Measurements from ENCODE around the gene PPP1CC. TPM values are rescaled to one million over a fixed set of nuclear protein-coding genes. Genes with fewer than 3 reads are reported as not detected.

The PPP1CC gene
- total RNA-seq, result 10 to 100 TPM; 74.5 to 96.4 (median 83.9) TPM

DNA sequence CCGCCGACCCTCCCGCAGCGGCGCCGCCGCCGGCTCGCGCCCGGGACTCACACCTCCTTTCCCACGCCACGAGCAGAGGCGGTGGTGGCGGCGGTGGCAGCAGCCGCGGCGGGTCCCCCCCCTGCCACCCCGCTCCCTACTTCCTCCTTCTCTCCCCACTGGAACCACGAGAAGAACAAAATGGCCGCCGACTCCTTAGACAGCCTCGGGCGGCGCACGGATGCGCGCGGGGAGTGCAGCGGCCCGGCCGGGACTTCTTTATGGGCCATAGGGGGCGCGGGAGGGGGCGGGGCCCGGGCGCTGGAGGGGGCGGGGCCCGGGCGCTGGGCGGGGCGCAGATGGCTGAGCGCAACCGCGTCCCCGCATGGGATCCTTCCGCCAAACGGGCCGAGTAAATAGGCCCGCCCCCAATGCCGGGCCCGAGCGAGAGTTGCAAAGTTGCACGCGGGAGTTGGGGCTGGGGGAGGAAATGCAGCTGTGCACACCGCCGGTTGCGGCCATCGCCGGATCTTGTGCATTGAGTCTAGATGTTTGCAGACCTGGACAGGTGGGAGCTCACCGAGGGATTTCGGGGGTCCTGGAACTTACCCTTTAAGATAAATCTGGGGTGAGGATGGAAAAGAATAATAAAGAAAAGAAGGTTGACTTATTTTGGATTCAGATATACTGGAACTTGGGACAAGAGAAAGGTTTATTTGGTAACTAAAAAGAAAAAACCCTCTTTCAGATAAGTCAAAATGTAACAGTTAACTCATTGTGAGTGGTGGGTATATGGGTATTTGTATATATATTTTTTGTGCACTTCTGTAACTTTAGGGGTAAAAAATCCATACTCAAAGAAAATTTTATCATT is at the start of gene PPP1CC:
Gene PPP1CC (minus strand): TSS at position 174 of the 853 bp plus-strand sequence. CDS start 184 bp downstream, outside the sequence.
- peak; percentile 90 to 92 for DNase-seq (ENCODE audit: low spot score in 2 of 2)
- Histone ChIP-seq H3K9me3 (no peaks in the 10 kb centered on the region), H3K36me3 (no peaks in the 10 kb centered on the region), H3K27me3 (no peaks in the 10 kb centered on the region), H3K4me1 (peaks cover 0 to 63% (median 30%) of the 10 kb centered on the region in 4 donors), H3K4me3 (peak within 1 kb of the TSS; percentile 73 to 97 (median 90)), H3K27ac (peak within 1 kb of the TSS; percentile 77 to 97 (median 96))
- TF ChIP-seq EP300 (IDR thresholded peaks at IDR 0.05) (peak in 1 of 2 donors; percentile 95), POLR2A (IDR thresholded peaks at IDR 0.05) (peak; percentile 49 to 67)
- TF ChIP-seq, protein P1, sequence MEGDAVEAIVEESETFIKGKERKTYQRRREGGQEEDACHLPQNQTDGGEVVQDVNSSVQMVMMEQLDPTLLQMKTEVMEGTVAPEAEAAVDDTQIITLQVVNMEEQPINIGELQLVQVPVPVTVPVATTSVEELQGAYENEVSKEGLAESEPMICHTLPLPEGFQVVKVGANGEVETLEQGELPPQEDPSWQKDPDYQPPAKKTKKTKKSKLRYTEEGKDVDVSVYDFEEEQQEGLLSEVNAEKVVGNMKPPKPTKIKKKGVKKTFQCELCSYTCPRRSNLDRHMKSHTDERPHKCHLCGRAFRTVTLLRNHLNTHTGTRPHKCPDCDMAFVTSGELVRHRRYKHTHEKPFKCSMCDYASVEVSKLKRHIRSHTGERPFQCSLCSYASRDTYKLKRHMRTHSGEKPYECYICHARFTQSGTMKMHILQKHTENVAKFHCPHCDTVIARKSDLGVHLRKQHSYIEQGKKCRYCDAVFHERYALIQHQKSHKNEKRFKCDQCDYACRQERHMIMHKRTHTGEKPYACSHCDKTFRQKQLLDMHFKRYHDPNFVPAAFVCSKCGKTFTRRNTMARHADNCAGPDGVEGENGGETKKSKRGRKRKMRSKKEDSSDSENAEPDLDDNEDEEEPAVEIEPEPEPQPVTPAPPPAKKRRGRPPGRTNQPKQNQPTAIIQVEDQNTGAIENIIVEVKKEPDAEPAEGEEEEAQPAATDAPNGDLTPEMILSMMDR (IDR thresholded peaks at IDR 0.05), result peak in 2 of 5 experiments; percentile 11 to 19
- 1% methylated on average over 16 to 61 of the region's 63 CpGs for WGBS, 2 donors

DNA sequence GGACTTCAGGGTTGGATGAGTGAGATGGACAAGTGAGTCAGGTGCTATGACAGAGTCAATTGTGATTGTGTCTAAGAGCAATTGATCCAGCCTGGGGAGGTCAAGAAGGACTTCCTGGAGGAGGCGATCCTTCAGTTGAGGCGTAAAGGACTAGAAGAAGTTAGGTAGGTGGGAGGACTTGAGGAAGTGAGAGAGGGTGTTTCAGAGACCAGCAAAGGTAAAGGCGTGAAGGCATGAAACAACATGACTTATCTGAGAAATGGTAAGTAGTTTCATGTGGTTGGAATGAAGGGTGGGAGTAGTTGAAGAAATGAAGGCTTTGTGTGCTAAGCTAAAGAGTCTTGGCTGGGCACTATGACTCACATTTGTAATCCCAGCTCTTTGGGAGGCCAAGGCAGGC is 48.9 kb upstream of the PPP1CC start:
- H3K9me3 ChIP-seq, result no peaks in the 10 kb centered on the region
- no peak for TF ChIP-seq POLR2A (IDR thresholded peaks at IDR 0.05)
- TF ChIP-seq, protein P1 (IDR thresholded peaks at IDR 0.05), result no peak
- TF ChIP-seq EP300 (IDR thresholded peaks at IDR 0.05), result no peak
- H3K27me3 ChIP-seq, result no peaks in the 10 kb centered on the region
- 85 to 93% methylated on average over 3 of the region's 3 CpGs for WGBS, 2 donors
- H3K27ac ChIP-seq, result no peak overlapping the region
- H3K4me1 ChIP-seq, result peaks cover 0 to 19% (median 4%) of the 10 kb centered on the region in 4 donors
- H3K36me3 ChIP-seq, result no peaks in the 10 kb centered on the region
- DNase-seq (ENCODE audit: low spot score in 2 of 2), result no peak
- no peak overlapping the region for H3K4me3 ChIP-seq

DNA sequence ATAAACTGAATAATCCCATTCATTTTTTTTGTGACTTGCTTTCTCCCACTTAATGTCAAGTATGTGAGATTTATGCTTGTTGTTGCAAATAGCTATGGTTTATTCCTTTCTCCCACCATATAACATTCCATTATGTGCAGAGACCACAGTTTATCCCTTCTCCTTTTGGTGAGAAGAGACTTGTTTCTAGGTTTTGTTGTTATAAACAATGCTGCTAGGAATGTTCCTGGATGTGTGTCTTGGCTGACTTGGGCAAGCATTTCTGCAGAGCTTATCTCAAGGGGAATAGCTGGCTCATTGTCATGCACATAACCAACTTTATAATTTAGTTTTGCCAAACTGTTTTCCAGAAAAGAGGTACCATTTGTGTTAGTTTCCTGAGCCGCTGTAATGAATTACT is 47.6 kb upstream of the PPP1CC start:
- TF ChIP-seq POLR2A (IDR thresholded peaks at IDR 0.05) (no peak), EP300 (IDR thresholded peaks at IDR 0.05) (peak in 1 of 2 donors; percentile 30)
- TF ChIP-seq, protein P1 (IDR thresholded peaks at IDR 0.05), result no peak
- Histone ChIP-seq H3K27ac (peak overlapping the region in 2 of 4 donors; percentile 55), H3K4me1 (peaks cover 0 to 19% (median 4%) of the 10 kb centered on the region in 4 donors), H3K27me3 (no peaks in the 10 kb centered on the region), H3K4me3 (no peak overlapping the region), H3K36me3 (no peaks in the 10 kb centered on the region), H3K9me3 (no peaks in the 10 kb centered on the region)
- DNase-seq (ENCODE audit: low spot score in 2 of 2), result no peak
- 26 to 50% methylated on average over 1 of the region's 1 CpG for WGBS, 2 donors

DNA sequence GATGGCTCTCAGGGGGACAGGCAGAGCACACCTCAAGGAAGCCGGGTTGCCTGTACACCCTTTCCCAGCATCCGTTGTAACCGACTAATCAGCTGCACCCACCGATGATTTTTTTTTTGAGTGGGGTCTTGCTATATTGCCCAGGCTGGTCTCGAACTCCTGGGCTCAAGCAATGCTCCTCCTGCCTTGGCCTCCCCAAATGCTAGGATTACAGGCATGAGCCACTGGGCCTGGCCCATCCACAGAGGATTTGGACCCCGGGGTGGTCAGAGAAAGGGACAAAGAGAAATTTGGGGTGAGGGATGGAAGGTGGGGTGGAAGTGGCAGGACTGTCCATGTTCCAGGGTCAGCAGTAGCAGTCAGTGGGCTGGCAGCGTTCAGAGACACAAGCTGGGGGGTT is 43.3 kb upstream of the PPP1CC start:
- Histone ChIP-seq H3K27me3 (no peaks in the 10 kb centered on the region), H3K4me3 (no peak overlapping the region), H3K27ac (no peak overlapping the region), H3K36me3 (no peaks in the 10 kb centered on the region), H3K9me3 (no peaks in the 10 kb centered on the region), H3K4me1 (peaks cover 0 to 12% (median 4%) of the 10 kb centered on the region in 4 donors)
- DNase-seq (ENCODE audit: low spot score in 2 of 2), result no peak
- WGBS, 2 donors, result 88 to 92% methylated on average over 7 of the region's 7 CpGs
- no peak for TF ChIP-seq POLR2A (IDR thresholded peaks at IDR 0.05)
- TF ChIP-seq EP300 (IDR thresholded peaks at IDR 0.05), result no peak
- TF ChIP-seq, protein P1 (IDR thresholded peaks at IDR 0.05), result no peak

DNA sequence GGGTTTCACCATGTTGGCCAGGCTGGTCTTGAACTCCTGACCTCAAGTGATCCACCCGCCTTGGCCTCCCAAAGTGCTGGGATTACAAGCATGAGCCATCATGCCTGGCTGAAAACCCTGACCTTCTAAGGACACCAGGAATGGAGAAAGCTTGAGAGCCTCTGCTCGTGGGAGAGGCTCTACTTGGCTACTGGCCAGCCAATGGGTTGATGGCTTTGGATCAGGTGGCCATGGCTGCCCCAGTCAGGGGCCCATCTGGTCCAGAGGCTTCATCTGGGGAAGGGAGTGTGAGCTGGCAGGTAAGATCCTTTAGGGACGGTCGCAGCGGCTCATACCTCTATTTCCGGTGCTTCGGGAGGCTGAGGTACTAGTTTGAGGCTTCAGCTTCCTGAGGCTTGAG is 42.5 kb upstream of the PPP1CC start:
- no peak for DNase-seq (ENCODE audit: low spot score in 2 of 2)
- H3K27ac ChIP-seq, result no peak overlapping the region
- whole genome bisulfite sequencing, 2 donors, result 85 to 87% methylated on average over 6 to 7 of the region's 7 CpGs
- H3K27me3 ChIP-seq, result no peaks in the 10 kb centered on the region
- no peaks in the 10 kb centered on the region for H3K36me3 ChIP-seq
- no peak overlapping the region for H3K4me3 ChIP-seq
- H3K9me3 ChIP-seq, result no peaks in the 10 kb centered on the region
- peaks cover 0 to 5% (median 2%) of the 10 kb centered on the region in 4 donors for H3K4me1 ChIP-seq
- TF ChIP-seq POLR2A (IDR thresholded peaks at IDR 0.05), result no peak
- TF ChIP-seq, protein P1 (IDR thresholded peaks at IDR 0.05), result no peak
- no peak for TF ChIP-seq EP300 (IDR thresholded peaks at IDR 0.05)
